Brain microvascular endothelial cell (primary cell): Measurements from ENCODE around the gene SERPINA4.

Source experiments
- DNase-seq: peaks from one replicate; pipeline ENCODE4 v3.0.0-alpha.2; 2020
- H3K27ac ChIP-seq: fragments of 250-450 bp; sonication (Bioruptor Pico); 2 replicates; pipeline ENCODE4 v1.5.1; 2020; ENCODE audit warnings: mild to moderate bottlenecking, moderate library complexity
- H3K27me3 ChIP-seq: fragments of 250-450 bp; sonication (Bioruptor Pico); replicated peaks from 2 replicates; pipeline ENCODE4 v1.5.1; 2020; ENCODE audit warnings: mild to moderate bottlenecking
- H3K36me3 ChIP-seq: fragments of 250-450 bp; sonication (Bioruptor Pico); replicated peaks from 2 replicates; pipeline ENCODE4 v1.5.1; 2020; ENCODE audit warnings: mild to moderate bottlenecking
- H3K4me3 ChIP-seq: 2 replicates; pipeline ENCODE4 v1.5.1; 2011; ENCODE audit warnings: low read depth, mild to moderate bottlenecking, control low read depth, low read length, moderate library complexity
- in situ Hi-C: cut with HindIII; loops from 2 replicates; pipeline ENCODE4 v1.10.0; 2017; ENCODE audit warnings: low sequenced_read_pairs, low pct_ligation_motif_present
- TF ChIP-seq, protein P1 (sequence below): IDR thresholded peaks from 2 replicates; pipeline ENCODE4 v1.5.1; 2011; ENCODE audit warnings: low read depth, mild to moderate bottlenecking, moderate library complexity, low read length, control low read depth, inconsistent platforms; ENCODE audit errors: missing control alignments

SERPINA4 gene

DNA sequence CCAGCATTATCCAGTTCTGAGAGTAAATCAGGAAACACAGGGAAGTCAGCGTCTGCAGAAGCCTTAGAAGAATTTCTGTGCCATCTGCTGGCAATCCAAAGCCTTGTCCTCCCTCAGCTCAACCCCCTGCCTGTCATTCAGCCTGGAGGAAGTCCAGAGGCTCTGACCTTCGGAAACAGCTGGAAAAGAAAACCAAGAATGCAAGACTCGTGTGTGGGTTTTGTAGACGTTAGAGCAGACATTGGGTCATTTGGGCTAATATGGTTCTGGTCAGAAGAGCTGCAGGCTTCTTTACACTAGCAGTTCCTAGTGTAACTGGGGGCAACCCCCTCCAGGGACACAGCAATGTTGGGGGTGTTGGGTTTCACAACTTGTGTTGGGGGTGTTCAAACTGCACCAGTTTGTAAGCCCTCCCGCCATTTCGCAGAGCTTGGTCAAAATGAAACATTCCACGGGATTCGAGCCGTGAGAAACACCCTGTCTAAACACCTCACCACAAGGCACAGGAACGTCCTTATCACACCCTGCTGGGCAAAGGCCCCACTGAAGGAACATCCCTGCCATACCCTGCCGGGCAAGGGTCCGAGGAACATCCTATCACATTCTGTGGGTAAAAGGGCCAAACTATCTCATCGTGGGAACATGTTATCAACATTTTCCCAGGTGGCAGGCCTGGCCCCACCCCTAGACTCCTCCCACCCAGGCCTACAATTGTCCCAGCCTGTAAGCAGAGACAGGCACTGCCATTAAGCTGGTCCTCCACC is 21.0 kb upstream of the SERPINA4 start:
- peak overlapping the region; percentile 52 for H3K27ac ChIP-seq
- peak; percentile 51 for DNase-seq
- H3K27me3 ChIP-seq = no peaks in the 10 kb centered on the region
- H3K36me3 ChIP-seq = no peaks in the 10 kb centered on the region
- no peak overlapping the region for H3K4me3 ChIP-seq
- in situ Hi-C loops = no loop called here
- TF ChIP-seq, protein P1, sequence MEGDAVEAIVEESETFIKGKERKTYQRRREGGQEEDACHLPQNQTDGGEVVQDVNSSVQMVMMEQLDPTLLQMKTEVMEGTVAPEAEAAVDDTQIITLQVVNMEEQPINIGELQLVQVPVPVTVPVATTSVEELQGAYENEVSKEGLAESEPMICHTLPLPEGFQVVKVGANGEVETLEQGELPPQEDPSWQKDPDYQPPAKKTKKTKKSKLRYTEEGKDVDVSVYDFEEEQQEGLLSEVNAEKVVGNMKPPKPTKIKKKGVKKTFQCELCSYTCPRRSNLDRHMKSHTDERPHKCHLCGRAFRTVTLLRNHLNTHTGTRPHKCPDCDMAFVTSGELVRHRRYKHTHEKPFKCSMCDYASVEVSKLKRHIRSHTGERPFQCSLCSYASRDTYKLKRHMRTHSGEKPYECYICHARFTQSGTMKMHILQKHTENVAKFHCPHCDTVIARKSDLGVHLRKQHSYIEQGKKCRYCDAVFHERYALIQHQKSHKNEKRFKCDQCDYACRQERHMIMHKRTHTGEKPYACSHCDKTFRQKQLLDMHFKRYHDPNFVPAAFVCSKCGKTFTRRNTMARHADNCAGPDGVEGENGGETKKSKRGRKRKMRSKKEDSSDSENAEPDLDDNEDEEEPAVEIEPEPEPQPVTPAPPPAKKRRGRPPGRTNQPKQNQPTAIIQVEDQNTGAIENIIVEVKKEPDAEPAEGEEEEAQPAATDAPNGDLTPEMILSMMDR = peak; percentile 63

DNA sequence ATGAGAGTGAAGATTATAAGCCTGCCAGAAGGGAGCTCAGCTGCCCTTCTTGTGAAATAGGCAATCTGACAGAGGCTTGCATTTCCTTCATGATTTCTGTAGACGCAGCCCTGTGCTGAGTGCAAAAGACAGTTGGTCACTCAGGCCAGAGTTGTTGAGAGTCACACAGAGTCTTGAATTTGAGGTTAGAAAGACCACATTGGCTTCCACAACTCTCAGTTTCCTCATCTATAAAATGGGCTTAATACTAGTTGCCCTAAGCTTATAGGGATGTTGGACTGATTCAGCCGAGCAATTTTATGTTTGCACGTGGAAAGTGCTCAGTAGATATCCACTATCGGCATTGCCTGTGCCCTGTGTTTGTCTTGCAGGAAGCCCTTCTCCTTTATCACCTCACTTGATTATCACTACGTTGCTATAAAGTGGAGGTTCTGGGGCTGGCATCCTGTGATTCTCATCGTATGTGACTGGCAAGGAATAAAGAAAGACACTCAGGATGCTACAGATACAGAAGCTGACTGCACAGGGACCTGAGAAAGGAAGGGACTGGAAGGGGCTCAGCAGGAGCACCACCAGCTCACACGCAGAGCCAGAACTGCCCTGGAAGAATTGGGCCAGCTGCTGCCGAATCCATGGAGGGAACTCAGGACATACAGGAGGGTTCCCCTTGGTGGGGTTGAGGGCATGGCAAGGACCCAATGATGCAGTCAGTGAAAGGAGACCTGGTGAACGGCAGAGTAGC is 19.8 kb upstream of the SERPINA4 start:
- H3K36me3 ChIP-seq = no peaks in the 10 kb centered on the region
- DNase-seq = no peak
- no peaks in the 10 kb centered on the region for H3K27me3 ChIP-seq
- H3K4me3 ChIP-seq = no peak overlapping the region
- in situ Hi-C loops = no loop called here
- TF ChIP-seq, protein P1 = no peak
- H3K27ac ChIP-seq = peak overlapping the region; percentile 52

DNA sequence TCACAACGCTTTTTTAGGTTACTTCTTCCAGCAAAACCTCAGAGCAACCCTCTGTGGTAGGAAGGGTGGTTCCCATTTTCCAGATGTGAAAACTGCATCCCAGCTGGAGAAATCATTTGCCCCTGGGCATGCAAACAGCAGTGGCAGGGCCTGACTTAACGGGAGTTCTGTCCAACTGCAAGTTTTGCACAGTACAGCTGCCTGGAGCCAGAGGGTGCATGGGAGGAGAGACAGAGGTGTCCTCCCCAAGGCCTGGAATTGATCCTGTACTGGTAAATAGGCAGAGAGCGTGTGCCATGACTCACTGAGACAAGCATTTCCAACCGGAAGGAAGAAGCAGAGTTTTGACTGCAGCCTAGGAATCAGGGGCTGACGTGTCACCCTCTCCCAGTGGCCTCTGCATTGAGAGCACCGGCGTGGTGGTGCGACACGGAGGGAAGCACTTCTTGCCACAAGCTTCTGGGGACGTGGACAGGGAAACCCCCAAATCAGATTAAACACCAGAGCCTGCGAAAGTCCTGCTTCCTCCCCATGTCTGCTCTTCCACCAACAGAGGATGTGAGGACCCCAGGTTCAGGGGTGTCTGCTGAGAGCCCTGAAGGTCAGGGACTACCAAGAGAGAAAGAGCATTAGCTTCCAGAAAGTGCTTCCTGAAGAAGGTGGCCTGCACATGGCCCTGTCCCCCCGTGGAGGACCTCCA is 19.0 kb upstream of the SERPINA4 start:
- peak overlapping the region; percentile 52 for H3K27ac ChIP-seq

DNA sequence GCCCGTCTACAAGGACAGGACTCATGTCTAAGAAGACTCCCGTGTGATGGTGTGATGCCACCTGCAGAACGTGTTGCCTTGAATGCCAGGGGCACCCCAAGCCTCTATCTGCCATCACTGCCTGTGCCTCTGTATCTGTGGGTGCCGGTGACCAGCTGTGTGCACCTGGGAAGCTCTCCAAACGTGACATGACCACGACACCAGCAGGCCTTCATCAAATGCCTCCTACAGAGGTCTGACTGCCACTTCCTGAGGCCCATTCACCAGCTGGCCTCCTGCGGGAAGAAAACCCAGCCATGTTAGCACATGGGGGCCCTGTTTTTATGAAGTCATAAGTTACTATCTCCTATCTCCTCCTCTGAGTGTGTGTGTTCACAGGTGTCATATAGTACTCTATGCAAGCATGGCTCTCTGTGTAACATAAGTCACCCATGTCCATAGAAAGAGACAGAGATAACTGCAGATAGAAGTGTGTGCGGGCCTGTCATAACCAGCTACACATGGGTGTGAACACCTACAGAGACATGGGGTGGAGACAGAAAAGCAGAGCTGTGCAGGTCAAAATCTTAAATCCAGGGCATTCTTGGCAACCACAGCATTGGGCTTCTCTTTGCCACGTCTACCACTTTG is 18.3 kb upstream of the SERPINA4 start:
- Histone ChIP-seq H3K4me3 (no peak overlapping the region), H3K27me3 (no peaks in the 10 kb centered on the region), H3K36me3 (no peaks in the 10 kb centered on the region), H3K27ac (peak overlapping the region; percentile 52)
- no peak for DNase-seq
- TF ChIP-seq, protein P1 = no peak
- in situ Hi-C loops = no loop called here

More for the DNA sequence above, 19.0 kb upstream of the SERPINA4 start:
- H3K27me3 ChIP-seq = no peaks in the 10 kb centered on the region
- TF ChIP-seq, protein P1 = no peak
- in situ Hi-C loops = no loop called here
- peak; percentile 81 for DNase-seq
- H3K36me3 ChIP-seq = no peaks in the 10 kb centered on the region
- no peak overlapping the region for H3K4me3 ChIP-seq

DNA sequence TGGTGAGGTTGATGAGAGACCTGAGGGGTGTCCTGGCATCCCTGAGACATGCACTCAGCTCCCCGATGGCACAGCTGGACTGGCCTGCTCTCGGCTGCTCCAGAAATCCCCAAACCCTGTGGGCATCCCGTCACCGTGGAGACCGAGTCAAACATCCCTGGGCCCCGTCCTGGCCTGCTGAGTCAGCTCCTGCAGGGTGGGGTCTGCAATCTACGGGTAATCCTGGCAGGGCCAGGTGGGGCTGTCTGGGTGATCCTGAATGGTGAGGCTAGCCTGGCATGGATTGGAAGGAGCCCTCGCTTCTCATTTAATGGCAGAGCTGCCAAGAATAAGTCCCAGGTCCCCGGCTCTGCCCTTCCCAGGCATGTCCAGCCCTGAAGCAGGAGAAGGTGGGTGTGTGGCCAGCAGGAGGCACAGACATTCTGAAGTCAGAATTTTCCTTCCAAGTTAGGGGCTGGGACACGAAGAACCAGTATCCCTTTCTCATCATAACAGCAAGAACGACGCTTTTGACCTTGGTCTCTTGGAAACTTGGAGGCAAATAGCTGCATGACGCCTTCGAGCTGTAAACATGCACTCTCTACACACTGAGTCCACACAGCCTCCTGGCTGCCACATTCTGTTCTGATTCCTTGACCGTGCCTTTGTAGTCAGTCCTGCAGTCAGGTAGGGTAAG is 17.7 kb upstream of the SERPINA4 start:
- H3K27me3 ChIP-seq = no peaks in the 10 kb centered on the region
- H3K27ac ChIP-seq = no peak overlapping the region
- no peaks in the 10 kb centered on the region for H3K36me3 ChIP-seq
- DNase-seq = no peak
- in situ Hi-C loops = no loop called here
- H3K4me3 ChIP-seq = no peak overlapping the region
- TF ChIP-seq, protein P1 = peak; percentile 31
